ENCODE results near the gene PYGB.

DNA sequence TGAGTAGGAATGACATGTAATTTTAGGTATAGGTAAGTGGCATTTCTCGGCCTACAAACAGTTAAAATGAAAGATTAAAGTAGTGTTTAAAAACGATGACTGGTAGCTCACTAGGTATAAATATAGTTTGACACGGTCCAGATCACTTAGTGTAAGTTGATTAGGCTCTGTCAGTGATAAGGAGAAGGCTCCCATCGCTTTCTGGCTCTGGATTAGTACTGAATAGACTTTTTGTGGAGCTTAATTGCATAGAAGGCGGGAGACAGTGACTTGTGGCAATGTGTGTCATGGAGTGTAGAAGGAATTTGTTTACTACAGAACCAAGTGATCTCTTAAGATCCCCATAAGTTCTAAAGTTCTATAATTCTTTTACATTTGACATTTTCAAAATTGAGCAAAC, 6.7 kb downstream of the PYGB start:
- TF ChIP-seq, protein P1, sequence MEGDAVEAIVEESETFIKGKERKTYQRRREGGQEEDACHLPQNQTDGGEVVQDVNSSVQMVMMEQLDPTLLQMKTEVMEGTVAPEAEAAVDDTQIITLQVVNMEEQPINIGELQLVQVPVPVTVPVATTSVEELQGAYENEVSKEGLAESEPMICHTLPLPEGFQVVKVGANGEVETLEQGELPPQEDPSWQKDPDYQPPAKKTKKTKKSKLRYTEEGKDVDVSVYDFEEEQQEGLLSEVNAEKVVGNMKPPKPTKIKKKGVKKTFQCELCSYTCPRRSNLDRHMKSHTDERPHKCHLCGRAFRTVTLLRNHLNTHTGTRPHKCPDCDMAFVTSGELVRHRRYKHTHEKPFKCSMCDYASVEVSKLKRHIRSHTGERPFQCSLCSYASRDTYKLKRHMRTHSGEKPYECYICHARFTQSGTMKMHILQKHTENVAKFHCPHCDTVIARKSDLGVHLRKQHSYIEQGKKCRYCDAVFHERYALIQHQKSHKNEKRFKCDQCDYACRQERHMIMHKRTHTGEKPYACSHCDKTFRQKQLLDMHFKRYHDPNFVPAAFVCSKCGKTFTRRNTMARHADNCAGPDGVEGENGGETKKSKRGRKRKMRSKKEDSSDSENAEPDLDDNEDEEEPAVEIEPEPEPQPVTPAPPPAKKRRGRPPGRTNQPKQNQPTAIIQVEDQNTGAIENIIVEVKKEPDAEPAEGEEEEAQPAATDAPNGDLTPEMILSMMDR (IDR thresholded peaks at IDR 0.05) = no peak
- no peak for TF ChIP-seq POLR2A (IDR thresholded peaks at IDR 0.05)

Data from thyroid gland (tissue), 4 donors.